HCEC 1CT (cell line): ENCODE data around the gene IWS1.
"Not testable (repeated sequence)": the region's sequence is repeated elsewhere in the genome, so short reads cannot be mapped to it uniquely, and the experiment has no call there.

Source experiments
- DNase-seq: peaks from one replicate; pipeline ENCODE4 v3.0.0-alpha.2; 2017

IWS1 gene

GRCh38 chr2:127527001-127527804 lies 914 bp upstream of the IWS1 start:
- DNase-seq = no peak

- DNase-seq = peak; percentile 43
Observed at GRCh38 chr2:127525691-127526131, 578 bp downstream of the IWS1 start.

DNA sequence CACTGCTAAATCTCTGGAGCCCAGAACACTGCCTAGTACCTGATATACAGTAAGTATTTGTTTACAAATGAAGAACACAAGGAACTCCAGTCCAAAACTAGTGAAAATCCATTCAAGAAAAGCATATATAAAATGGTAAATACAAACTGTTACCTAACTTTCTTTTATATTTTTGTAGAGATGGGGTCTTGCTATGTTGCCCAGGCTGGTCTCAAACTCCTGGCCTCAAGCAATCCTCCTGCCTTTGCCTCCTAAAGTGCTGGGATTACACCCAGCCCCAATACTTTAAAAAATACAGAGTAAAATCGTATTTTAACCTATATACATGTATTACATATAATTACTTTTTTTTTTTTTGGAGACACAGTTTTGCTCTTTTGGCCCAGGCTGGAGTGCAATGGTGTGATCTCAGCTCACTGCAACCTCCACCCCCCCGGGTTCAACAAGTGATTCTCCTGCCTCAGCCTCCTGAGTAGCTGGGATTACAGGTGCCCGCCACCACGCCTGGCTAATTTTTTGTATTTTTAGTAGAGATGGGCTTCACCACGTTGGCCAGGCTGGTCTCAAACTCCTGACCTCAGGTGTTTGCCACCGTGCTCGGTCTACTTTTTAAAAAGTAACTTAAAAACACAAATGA lies 2.0 kb downstream of the IWS1 start:
- DNase-seq = not testable (repeated sequence)

- no peak for DNase-seq
Observed at GRCh38 chr2:127523269-127523939, 2.9 kb downstream of the IWS1 start.

GRCh38 chr2:127520424-127520823 lies 5.9 kb downstream of the IWS1 start:
- DNase-seq = no peak

DNA sequence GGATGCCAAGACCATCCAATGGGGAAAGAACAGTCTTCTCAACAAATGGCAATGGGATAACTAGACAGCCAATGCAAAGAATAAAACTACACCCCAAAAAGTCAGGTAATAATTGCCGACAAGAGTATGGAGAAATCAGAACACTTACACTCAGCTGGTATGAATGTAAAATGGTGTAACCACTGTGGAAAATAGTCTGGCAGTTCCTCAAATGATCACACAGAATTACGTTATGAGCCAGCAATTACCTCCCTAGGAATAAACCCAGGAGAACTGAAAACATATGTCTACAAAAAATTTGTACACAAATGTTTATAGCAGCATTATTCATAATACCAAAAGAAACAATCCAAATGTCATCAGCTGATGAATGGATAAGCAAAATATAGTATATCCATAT lies 8.8 kb downstream of the IWS1 start:
- no peak for DNase-seq

DNA sequence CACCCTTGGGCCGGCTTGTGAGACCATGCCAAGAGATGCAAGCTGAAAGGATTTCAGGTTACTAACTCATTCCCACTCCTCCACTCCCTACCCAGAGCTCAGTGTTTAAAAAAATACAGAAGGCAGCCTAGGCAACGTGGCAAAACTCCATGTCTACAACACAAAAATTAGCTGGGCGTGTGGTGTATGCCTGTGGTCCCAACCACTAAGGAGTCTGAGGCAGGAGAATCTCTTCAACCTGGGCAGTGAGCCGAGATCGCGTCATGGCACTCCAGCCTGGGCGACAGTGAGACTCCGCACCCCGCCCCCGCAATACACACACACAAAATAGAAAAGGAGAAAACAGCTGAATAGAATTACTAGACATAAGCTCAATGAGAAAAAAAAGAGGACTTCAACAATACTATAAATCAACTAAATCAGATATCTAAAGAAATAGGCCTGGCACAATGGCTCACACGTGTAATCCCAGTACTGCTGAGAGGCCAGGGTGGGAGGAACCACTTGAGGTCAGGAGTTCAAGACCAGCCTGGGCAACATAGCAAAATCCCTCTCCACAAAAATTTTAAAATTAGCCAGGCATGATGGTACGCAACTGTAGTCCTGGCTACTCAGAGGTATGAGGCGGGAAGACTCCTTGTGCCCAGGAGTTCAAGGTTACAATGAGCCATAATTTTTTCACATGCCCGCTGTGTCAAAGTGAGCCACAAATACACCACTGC lies 10.1 kb downstream of the IWS1 start:
- DNase-seq = no peak

- DNase-seq = no peak
Observed at GRCh38 chr2:127515383-127515915, 10.8 kb downstream of the IWS1 start.

GRCh38 chr2:127514485-127514884 lies 11.8 kb downstream of the IWS1 start:
- DNase-seq = no peak

- no peak for DNase-seq
Observed at GRCh38 chr2:127514076-127514475, 12.2 kb downstream of the IWS1 start.

- DNase-seq = no peak
Observed at GRCh38 chr2:127512362-127512761, 13.9 kb downstream of the IWS1 start.

- no peak for DNase-seq
Observed at GRCh38 chr2:127511917-127512316, 14.4 kb downstream of the IWS1 start.

- DNase-seq = no peak
Observed at GRCh38 chr2:127511090-127511695, 15.1 kb downstream of the IWS1 start.

DNA sequence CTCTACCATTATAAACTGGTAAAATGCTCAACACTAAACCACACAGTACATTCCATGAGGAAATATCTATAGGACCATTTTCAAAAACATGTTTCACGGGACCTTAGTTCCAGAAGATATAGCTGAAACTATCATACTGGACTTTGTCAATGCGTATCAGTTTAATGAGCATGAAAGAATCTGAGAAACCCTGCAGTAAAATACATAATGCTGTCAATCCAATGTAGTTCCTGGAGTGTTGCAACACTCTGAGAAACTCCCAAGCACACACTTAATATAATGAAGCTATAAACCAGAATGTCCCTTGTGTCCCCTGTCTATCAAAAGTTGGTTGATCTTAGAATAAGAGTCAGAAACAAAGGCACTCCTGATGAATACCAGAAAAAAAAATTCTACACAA lies 16.2 kb downstream of the IWS1 start:
- DNase-seq = no peak

GRCh38 chr2:127508631-127509034 lies 17.7 kb downstream of the IWS1 start:
- DNase-seq = peak; percentile 100

- DNase-seq = peak; percentile 48
Observed at GRCh38 chr2:127508023-127508630, 18.2 kb downstream of the IWS1 start.

GRCh38 chr2:127506510-127506909 lies 19.8 kb downstream of the IWS1 start:
- no peak for DNase-seq

DNA sequence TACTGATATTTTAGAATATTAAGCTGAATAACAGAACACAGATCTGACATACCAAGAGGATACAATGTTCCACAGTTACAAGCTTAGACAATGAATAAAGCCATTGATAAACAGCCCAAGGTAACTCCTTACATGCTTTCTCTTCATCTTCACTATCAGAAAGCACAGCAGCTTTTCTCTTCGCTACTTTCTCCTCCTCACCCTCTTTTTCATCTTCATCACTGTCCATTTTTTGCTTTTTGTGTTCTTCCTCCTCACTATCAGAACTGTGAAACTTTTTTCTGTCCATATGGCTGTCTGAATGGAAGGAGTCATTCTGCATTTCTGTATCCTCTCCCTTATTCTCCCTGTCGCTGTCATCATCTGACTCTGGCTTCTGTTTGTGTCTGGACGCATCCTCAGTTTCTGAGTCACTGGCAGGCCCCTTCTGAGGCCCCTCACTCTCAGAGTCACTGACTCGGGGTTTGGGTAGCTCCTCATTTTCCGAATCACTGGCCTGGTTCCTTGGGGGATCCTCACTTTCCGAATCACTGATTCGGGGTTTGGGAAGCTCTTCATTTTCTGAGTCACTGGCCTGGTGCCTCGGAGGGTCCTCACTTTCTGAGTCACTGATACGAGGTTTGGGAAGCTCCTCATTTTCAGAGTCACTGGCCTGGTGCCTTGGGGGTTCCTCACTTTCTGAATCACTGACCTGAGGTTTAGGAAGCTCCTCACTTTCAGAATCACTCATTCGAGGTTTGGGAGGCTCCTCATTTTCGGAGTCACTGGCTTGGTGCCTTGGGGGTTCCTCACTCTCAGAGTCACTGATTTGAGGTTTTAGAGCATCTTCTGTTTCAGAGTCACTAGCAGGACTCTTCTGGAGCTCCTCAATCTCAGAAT lies 21.5 kb downstream of the IWS1 start:
- DNase-seq = peak; percentile 17

DNA sequence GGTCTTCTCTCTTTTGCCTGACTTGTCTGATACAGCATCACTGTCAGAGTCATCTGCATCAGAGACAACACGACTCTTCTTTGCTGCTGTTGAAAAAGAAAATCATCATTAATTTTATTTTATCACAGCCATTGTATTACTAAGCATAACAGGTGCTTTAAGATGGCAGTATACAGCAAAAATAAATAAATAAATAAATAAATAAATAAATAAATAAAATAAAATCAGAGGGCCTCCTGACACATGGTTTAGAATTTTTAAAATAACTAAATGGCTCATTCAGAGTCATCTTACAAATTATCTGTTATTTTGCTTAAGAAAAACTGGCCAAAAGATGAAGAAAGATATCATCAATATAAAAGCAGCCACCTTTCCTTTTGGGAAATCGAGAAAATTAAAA lies 22.8 kb downstream of the IWS1 start:
- DNase-seq = no peak

DNA sequence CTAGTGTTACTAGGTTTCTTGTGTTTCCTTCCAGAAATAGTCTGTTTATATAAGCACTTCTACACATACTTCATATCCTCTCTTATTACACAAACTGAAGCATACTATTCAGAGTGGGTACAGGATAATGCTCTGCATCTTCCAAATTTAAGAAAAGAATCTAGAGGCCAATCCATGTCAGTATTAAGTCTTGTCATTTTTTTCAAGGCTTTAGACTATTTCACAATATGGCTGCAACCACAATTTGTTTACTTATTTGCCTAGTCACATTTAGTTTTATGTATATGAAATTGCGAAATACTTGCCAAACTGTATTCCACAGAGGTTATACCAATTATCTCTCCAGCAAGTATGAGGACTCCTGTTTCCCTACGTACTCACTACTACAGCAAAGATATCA lies 27.9 kb downstream of the IWS1 start:
- DNase-seq = peak; percentile 84

GRCh38 chr2:127490283-127490682 lies 36.0 kb downstream of the IWS1 start:
- DNase-seq = no peak
